H9 (cell line): ENCODE measurements around the gene OAS1. TPM values are rescaled to one million over a fixed set of nuclear protein-coding genes. Genes with fewer than 3 reads are reported as not detected.

Experiments used
- DNase-seq: peaks from one replicate; pipeline ENCODE4 v3.0.0-alpha.2; 2017
- H2AFZ ChIP-seq: one replicate; pipeline ENCODE4 v1.6.1; 2013; ENCODE audit warnings: mild to moderate bottlenecking, low read length, control low read depth, moderate library complexity
- H2AK5ac ChIP-seq: 2 replicates; pipeline ENCODE4 v1.6.1; 2013; ENCODE audit warnings: low read length, control low read depth, mixed read lengths; ENCODE audit not compliant: insufficient read length
- H2BK120ac ChIP-seq: one replicate; pipeline ENCODE4 v1.6.1; 2013; ENCODE audit warnings: low read depth, mild to moderate bottlenecking, low read length, control low read depth, inconsistent platforms; ENCODE audit not compliant: poor library complexity, severe bottlenecking
- H2BK12ac ChIP-seq: 2 replicates; pipeline ENCODE4 v1.6.1; 2013; ENCODE audit warnings: low read length, control low read depth, mixed read lengths, low read depth; ENCODE audit not compliant: insufficient read length
- H2BK15ac ChIP-seq: 2 replicates; pipeline ENCODE4 v1.6.1; 2013; ENCODE audit warnings: low read depth, low read length, control low read depth
- H2BK20ac ChIP-seq: one replicate; pipeline ENCODE4 v1.6.1; 2013; ENCODE audit warnings: low read depth, mild to moderate bottlenecking, low read length, control low read depth, inconsistent platforms; ENCODE audit not compliant: poor library complexity, severe bottlenecking
- H2BK5ac ChIP-seq: 2 replicates; pipeline ENCODE4 v1.6.1; 2013; ENCODE audit warnings: low read length, control low read depth, mixed read lengths; ENCODE audit not compliant: insufficient read length
- H3K14ac ChIP-seq: 2 replicates; pipeline ENCODE4 v1.6.1; 2013; ENCODE audit warnings: low read length, control low read depth; ENCODE audit not compliant: insufficient read depth
- H3K18ac ChIP-seq: 2 replicates; pipeline ENCODE4 v1.6.1; 2013; ENCODE audit warnings: low read depth, mild to moderate bottlenecking, mixed read lengths, low read length, control low read depth; ENCODE audit not compliant: insufficient read length
- H3K23ac ChIP-seq: 2 replicates; pipeline ENCODE4 v1.6.1; 2013; ENCODE audit warnings: low read length, control low read depth, mixed read lengths, low read depth; ENCODE audit not compliant: insufficient read length
- H3K23me2 ChIP-seq: 2 replicates; pipeline ENCODE4 v1.6.1; 2013; ENCODE audit warnings: low read depth, mild to moderate bottlenecking, mixed read lengths, low read length, control low read depth; ENCODE audit not compliant: insufficient read length, poor library complexity, severe bottlenecking
- H3K27ac ChIP-seq: 2 replicates; pipeline ENCODE4 v1.5.1; 2013; ENCODE audit warnings: low read length, control low read depth, mixed read lengths, low read depth; ENCODE audit not compliant: insufficient read length
- H3K27me3 ChIP-seq: 2 replicates; pipeline ENCODE4 v1.6.1; 2013; ENCODE audit warnings: low read length, control low read depth, inconsistent platforms; ENCODE audit not compliant: insufficient read depth
- H3K4ac ChIP-seq: 2 replicates; pipeline ENCODE4 v1.6.1; 2013; ENCODE audit warnings: low read depth, mild to moderate bottlenecking, control low read depth, inconsistent platforms, low read length, moderate library complexity
- H3K4me1 ChIP-seq: 2 replicates; pipeline ENCODE4 v1.6.1; 2013; ENCODE audit warnings: low read length, control low read depth, inconsistent platforms; ENCODE audit not compliant: insufficient read depth
- H3K4me2 ChIP-seq: 2 replicates; pipeline ENCODE4 v1.6.1; 2013; ENCODE audit warnings: low read length, control low read depth, mixed read lengths; ENCODE audit not compliant: insufficient read length, insufficient read depth
- H3K56ac ChIP-seq: 2 replicates; pipeline ENCODE4 v1.6.1; 2013; ENCODE audit warnings: low read depth, mild to moderate bottlenecking, mixed read lengths, low read length, control low read depth; ENCODE audit not compliant: insufficient read length
- H3K79me1 ChIP-seq: 2 replicates; pipeline ENCODE4 v1.6.1; 2013; ENCODE audit warnings: low read depth, mild to moderate bottlenecking, moderate library complexity, low read length, control low read depth, inconsistent platforms; ENCODE audit not compliant: insufficient read depth, poor library complexity, severe bottlenecking
- H3K79me2 ChIP-seq: 2 replicates; pipeline ENCODE4 v1.6.1; 2013; ENCODE audit warnings: low read length, control low read depth, inconsistent platforms; ENCODE audit not compliant: insufficient read depth
- H3K9ac ChIP-seq: 2 replicates; pipeline ENCODE4 v1.6.1; 2013; ENCODE audit warnings: low read length, control low read depth, mixed read lengths; ENCODE audit not compliant: insufficient read length; ENCODE audit errors: extremely low read depth
- H3K9me3 ChIP-seq: one replicate; pipeline ENCODE4 v1.6.1; 2013; ENCODE audit warnings: low read depth, low read length, inconsistent platforms; ENCODE audit not compliant: control insufficient read depth
- H3T11ph ChIP-seq: one replicate; pipeline ENCODE4 v1.6.1; 2013; ENCODE audit warnings: mild to moderate bottlenecking, low read length, control low read depth, inconsistent platforms
- H4K20me1 ChIP-seq: one replicate; pipeline ENCODE4 v1.6.1; 2013; ENCODE audit not compliant: control insufficient read depth, insufficient read length, insufficient read depth
- H4K5ac ChIP-seq: 2 replicates; pipeline ENCODE4 v1.6.1; 2013; ENCODE audit warnings: low read depth, mild to moderate bottlenecking, mixed read lengths, low read length, control low read depth; ENCODE audit not compliant: insufficient read length
- H4K8ac ChIP-seq: replicated peaks from 2 replicates; pipeline ENCODE4 v1.6.1; 2013; ENCODE audit warnings: low read length, control low read depth, mixed read lengths, low read depth; ENCODE audit not compliant: insufficient read length
- H4K91ac ChIP-seq: 2 replicates; pipeline ENCODE4 v1.6.1; 2013; ENCODE audit warnings: low read depth, mild to moderate bottlenecking, moderate library complexity, mixed read lengths, low read length, control low read depth; ENCODE audit not compliant: insufficient read length
- H3K27ac Mint-ChIP-seq, 3 experiments: 2 replicates in 2 of 3; 3 replicates in 1 of 3; pipeline ENCODE4 v1.8.0; 2020 to 2021; ENCODE audit warnings: mixed read lengths in 3 of 3, mild to moderate bottlenecking in 1 of 3, moderate library complexity in 1 of 3
- H3K27me3 Mint-ChIP-seq: 2 replicates; pipeline ENCODE4 v1.8.0; 2021; ENCODE audit warnings: low read depth, mild to moderate bottlenecking, moderate library complexity, mixed read lengths
- H3K36me3 Mint-ChIP-seq, 3 experiments: 2 replicates in 2 of 3; 3 replicates in 1 of 3; pipeline ENCODE4 v1.8.0; 2020 to 2021; ENCODE audit warnings: low read depth in 3 of 3, mixed read lengths in 3 of 3; ENCODE audit not compliant: insufficient read depth in 1 of 3
- H3K4me1 Mint-ChIP-seq, 2 experiments: 2 replicates each; pipeline ENCODE4 v1.8.0; 2020; ENCODE audit warnings: mixed read lengths in 2 of 2
- H3K4me3 Mint-ChIP-seq, 2 experiments: 2 replicates in 1 of 2; 3 replicates in 1 of 2; pipeline ENCODE4 v1.8.0; 2020 to 2021; ENCODE audit warnings: mild to moderate bottlenecking in 2 of 2, mixed read lengths in 2 of 2, moderate library complexity in 1 of 2
- H3K9me3 Mint-ChIP-seq, 2 experiments: 2 replicates in 1 of 2; 3 replicates in 1 of 2; pipeline ENCODE4 v1.8.0; 2020; ENCODE audit warnings: mild to moderate bottlenecking in 2 of 2, mixed read lengths in 2 of 2, moderate library complexity in 1 of 2
- total RNA-seq: library from RNA; stranded (reverse); gene quantifications from 2 replicates; pipeline ENCODE4 v1.2.1, GENCODE V29; 2021
- TF ChIP-seq, protein P1 (sequence below): fragments of 200-600 bp; sonication (generic); conservative IDR thresholded peaks from 3 replicates; pipeline ENCODE4 v1.8.0; 2021; ENCODE audit warnings: antibody characterized with exemption, mild to moderate bottlenecking

The OAS1 gene
- total RNA-seq, 1 experiment from 2014 or later, result not detected

DNA sequence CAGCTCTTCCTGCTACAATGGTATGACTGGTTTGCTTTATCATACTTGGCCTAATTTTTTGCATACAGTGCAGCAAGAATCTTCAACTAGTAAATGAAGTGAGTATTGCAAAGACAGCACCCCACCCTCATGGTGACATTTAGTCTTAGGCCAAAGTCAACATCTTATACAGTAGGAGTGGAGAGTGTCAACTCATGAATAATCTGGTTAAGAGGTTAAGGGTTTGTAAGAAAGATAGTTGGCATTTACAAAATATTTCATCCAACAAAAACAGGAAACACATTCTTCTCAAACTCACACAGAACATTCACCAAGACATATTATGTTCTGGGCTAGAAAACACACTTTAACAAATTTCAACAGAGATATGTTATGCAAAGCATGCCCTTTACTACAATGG lies 2.2 kb upstream of the OAS1 start:
- H3K4me1 ChIP-seq, result no peaks in the 10 kb centered on the region
- no peak overlapping the region for H2BK20ac ChIP-seq
- H4K91ac ChIP-seq, result no peak overlapping the region
- Mint-ChIP-seq H3K9me3 (peaks cover 17 to 23% of the 10 kb centered on the region in 2 experiments), H3K4me1 (peaks cover 8% of the 10 kb centered on the region in 2 experiments), H3K27ac (no peak overlapping the region), H3K4me3 (no peak overlapping the region), H3K36me3 (peaks cover 0 to 12% (median 6%) of the 10 kb centered on the region in 3 experiments; a peak in 5 of 7 replicates), H3K27me3 (peaks cover 14% of the 10 kb centered on the region)
- H2AFZ ChIP-seq, result no peak overlapping the region
- no peak overlapping the region for H2BK120ac ChIP-seq
- H3K9ac ChIP-seq, result no peak overlapping the region
- no peak overlapping the region for H2BK15ac ChIP-seq
- no peak overlapping the region for H3K27ac ChIP-seq
- no peak overlapping the region for H3K18ac ChIP-seq
- no peaks in the 10 kb centered on the region for H3K23me2 ChIP-seq
- no peak for DNase-seq
- H3K56ac ChIP-seq, result no peak overlapping the region
- H2AK5ac ChIP-seq, result no peak overlapping the region
- no peak overlapping the region for H3K4me2 ChIP-seq
- H3K14ac ChIP-seq, result no peak overlapping the region
- no peaks in the 10 kb centered on the region for H3K9me3 ChIP-seq
- H3K27me3 ChIP-seq, result no peaks in the 10 kb centered on the region
- H2BK5ac ChIP-seq, result no peak overlapping the region
- no peaks in the 10 kb centered on the region for H3K79me1 ChIP-seq
- no peaks in the 10 kb centered on the region for H3K79me2 ChIP-seq
- no peak overlapping the region for H3K4ac ChIP-seq
- no peak overlapping the region for H3K23ac ChIP-seq
- no peak overlapping the region for H2BK12ac ChIP-seq
- H4K5ac ChIP-seq, result no peak overlapping the region
- no peak overlapping the region for H4K8ac ChIP-seq
- H4K20me1 ChIP-seq, result no peaks in the 10 kb centered on the region
- TF ChIP-seq, protein P1, sequence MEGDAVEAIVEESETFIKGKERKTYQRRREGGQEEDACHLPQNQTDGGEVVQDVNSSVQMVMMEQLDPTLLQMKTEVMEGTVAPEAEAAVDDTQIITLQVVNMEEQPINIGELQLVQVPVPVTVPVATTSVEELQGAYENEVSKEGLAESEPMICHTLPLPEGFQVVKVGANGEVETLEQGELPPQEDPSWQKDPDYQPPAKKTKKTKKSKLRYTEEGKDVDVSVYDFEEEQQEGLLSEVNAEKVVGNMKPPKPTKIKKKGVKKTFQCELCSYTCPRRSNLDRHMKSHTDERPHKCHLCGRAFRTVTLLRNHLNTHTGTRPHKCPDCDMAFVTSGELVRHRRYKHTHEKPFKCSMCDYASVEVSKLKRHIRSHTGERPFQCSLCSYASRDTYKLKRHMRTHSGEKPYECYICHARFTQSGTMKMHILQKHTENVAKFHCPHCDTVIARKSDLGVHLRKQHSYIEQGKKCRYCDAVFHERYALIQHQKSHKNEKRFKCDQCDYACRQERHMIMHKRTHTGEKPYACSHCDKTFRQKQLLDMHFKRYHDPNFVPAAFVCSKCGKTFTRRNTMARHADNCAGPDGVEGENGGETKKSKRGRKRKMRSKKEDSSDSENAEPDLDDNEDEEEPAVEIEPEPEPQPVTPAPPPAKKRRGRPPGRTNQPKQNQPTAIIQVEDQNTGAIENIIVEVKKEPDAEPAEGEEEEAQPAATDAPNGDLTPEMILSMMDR, result no peak
- no peak overlapping the region for H3T11ph ChIP-seq
